GM18508 (cell line): Measurements from ENCODE around the gene ARFGEF3.
"Not testable (repeated sequence)": the region's sequence is repeated elsewhere in the genome, so short reads cannot be mapped to it uniquely, and the experiment has no call there.

ENCODE experiments used
- ATAC-seq: cut with Tn5 transposase; IDR thresholded peaks from one replicate; pipeline ENCODE4 v1.9.1; 2021; ENCODE audit warnings: moderate number of reproducible peaks; ENCODE audit not compliant: insufficient read depth, unreplicated experiment

Gene ARFGEF3

DNA sequence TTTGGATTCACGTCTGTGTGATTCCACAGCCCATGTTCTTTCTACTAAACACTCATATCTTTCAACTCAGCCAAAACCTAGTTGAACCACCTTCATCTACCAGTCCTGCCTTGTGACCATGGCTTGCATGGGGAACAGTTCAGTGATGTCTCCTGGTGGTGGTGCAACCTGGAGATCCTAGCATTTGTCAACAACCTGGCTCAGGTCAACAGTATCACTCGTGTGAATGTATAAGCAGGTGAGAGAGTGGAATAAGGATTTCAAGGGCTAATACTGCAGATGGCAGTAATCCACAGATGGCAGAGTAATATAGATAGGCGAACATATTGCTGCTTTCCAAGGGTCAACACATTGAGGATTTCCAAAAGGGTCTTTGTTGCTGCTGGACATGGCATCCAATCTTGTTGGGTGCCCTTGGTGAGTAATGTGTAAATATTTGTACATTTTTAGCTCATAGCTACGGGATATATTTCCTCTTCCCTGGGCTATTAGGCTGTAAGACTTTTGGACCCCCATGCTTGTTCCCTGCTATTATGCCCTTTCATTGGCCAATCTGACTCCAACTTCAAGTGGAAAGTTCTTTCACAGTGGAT lies 43.1 kb downstream of the ARFGEF3 start:
- no peak for ATAC-seq

- no peak for ATAC-seq
Measured at GRCh38 chr6:138205437-138206094, 43.8 kb downstream of the ARFGEF3 start.

- no peak for ATAC-seq
Measured at GRCh38 chr6:138206862-138207261, 45.1 kb downstream of the ARFGEF3 start.

DNA sequence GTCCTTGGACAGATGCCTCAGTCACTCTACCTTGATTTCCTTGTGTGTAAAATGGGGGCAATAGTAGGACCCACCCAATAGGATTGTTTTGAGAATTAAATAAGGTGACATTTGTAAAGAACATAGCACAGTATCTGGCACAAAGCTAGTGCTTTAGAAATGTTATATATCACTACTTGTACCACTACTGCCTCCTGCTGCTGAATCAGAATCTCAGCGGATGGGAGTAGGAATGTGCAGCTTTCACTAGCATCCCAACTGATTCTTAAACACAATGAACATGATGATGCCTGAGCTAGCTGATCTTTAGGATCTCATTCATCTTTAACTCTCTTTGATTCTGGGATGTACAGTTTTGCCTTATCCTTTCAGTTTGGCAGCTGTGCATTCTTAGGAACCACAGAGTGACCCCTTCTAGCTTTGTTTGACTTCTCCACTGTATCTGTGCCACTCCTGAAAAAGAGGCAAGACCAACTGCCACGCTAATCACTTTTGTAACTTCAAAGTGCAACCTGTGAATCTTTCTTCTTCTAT lies 49.4 kb downstream of the ARFGEF3 start:
- ATAC-seq, result no peak

GRCh38 chr6:138211601-138212000 lies 49.9 kb downstream of the ARFGEF3 start:
- no peak for ATAC-seq

DNA sequence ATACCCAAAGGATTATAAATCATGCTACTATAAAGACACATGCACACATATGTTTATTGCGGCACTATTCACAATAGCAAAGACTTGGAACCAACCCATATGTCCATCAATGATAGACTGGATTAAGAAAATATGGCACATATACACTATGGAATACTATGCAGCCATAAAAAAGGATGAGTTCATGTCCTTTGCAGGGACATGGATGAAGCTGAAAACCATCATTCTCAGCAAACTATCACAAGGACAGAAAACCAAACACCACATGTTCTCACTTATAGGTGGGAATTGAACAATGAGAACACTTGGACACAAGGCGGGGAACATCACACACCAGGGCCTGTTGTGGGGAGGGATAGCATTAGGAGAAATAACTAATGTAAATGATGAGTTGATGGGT lies 50.8 kb downstream of the ARFGEF3 start:
- ATAC-seq, result not testable (repeated sequence)

DNA sequence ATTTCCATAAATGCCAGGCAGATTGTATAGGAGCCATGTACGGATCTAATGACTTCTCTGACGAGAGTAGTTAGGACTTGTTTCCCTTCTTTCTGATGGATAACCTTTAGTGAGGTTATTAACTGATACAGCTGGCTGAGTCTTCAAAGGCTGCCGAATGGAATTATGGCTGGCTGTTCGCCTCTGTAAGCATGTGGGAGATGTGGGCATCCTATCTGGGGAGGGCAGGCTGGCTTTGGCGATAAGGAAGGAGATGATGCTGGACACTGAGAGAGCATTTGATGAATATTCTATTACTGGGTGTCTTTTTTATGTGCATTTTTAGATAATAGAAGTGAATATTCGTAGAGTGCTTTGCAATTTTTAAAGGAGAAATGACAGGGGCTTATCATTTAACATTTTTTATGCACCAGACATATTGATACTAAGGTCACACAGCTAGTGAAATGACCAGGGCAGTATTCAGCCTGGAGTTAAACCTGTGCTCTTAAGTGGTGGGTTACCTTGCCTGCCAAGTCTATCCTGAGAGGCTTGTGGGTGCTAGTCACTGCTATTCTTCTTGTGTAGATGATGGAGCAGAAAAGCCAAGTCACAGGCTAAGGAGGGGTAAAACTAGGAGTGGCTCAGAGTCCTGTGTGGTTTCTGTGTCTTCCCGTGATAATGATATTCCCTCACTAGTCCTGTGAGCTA lies 53.5 kb downstream of the ARFGEF3 start:
- ATAC-seq, result no peak

- no peak for ATAC-seq
Measured at GRCh38 chr6:138218449-138218848, 56.7 kb downstream of the ARFGEF3 start, which contains the start of gene PBOV1. Gene PBOV1, minus strand, starts transcription at chr6:138218491. Its CDS starts 96 bp downstream, at chr6:138218395.

DNA sequence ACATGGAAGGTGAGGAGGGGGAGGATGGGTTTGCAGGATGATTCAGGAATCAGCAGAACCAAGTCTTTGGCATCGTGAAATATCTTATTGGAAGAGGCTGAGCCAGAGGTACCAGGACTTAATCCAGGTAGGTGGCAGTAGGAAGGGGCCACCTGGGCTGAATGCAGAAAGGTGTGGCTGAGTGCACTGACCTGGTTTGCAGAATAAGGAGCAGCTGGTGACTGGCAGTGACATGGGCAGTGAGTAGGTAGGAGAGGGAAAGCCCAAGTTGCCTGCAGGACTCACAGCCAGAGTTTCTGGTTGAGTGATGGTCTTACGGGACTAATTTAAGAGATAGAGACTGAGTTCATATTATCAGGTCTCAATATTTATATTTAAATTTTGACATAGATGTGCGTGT lies 57.7 kb downstream of the ARFGEF3 start:
- no peak for ATAC-seq

DNA sequence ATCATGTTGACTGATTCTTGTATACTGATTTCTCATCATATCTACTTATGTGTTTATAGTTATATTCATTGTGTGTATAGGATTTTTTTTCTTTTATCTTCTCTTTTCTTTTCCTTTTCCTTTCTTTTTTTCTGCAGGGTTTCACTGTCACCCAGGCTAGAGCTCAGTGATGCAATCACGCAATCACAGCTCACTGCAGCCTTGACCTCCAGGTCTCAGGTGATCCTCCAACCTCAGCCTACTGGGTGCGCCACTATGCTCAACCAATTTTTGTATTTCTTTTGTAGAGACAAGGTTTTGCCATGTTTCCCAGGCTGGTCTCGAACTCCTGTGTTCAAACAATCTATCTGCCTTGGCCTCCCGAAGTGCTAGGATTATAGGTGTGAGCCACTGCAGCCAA lies 58.2 kb downstream of the ARFGEF3 start:
- no peak for ATAC-seq

- no peak for ATAC-seq
Measured at GRCh38 chr6:138222901-138223546, 61.3 kb downstream of the ARFGEF3 start.

GRCh38 chr6:138225953-138226352 lies 64.2 kb downstream of the ARFGEF3 start:
- ATAC-seq, result no peak

DNA sequence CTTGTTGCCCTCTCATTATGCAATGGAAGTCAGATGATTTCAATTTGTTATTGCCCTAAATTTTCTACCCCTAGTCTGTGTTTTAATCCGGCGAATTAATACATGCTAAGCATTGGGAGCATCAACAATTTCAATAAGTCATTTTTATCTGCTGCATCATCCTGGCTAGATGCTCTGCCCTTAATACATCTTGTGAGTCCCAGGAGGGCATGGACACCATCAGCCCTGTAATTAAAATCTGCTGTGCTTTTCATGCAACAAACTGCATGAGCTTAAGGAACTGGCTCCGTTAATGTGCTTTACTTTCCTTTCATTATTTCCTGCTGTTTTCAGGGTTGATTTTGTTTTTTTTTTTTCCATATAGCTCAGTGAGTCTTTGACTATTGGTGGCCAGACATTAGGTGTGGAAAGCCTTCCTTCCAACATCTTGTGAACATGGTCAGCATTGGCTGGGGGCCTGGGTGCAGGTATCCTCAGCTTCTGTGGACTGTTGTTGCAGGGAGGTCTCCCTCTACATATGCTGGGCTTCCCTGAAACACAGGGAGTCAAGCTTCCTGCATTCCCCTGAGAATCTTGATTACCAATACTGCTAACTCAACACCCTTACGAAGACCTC lies 65.1 kb downstream of the ARFGEF3 start:
- ATAC-seq, result no peak

GRCh38 chr6:138227316-138227781 lies 65.6 kb downstream of the ARFGEF3 start:
- no peak for ATAC-seq

GRCh38 chr6:138229072-138229471 lies 67.3 kb downstream of the ARFGEF3 start:
- ATAC-seq, result no peak

DNA sequence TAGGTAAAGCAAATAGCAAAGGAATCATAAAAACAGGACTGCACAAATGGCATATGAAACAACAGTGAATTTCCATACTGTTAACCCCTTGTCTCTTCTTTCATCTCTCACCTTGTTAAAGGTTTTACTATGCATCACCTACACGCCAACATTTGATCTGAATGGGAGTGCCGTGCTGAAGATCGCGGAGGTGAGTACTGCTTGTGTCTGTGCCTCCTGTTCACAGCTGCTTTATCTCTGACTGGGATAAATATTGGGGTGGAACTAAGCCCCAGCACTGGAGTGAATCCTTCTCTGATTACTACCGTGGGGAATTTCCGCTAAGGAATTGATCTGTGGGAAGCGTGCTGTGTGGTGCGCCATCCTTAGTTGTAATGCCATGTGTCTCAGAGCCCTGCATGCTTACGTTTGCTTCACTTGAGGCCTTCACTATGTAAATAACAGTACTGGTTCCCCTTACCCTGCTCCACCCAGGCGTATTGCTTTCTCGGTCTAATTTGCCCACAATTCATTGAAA lies 68.0 kb downstream of the ARFGEF3 start:
- no peak for ATAC-seq

- no peak for ATAC-seq
Measured at GRCh38 chr6:138230221-138230620, 68.5 kb downstream of the ARFGEF3 start.

GRCh38 chr6:138230759-138231380 lies 69.1 kb downstream of the ARFGEF3 start:
- no peak for ATAC-seq

DNA sequence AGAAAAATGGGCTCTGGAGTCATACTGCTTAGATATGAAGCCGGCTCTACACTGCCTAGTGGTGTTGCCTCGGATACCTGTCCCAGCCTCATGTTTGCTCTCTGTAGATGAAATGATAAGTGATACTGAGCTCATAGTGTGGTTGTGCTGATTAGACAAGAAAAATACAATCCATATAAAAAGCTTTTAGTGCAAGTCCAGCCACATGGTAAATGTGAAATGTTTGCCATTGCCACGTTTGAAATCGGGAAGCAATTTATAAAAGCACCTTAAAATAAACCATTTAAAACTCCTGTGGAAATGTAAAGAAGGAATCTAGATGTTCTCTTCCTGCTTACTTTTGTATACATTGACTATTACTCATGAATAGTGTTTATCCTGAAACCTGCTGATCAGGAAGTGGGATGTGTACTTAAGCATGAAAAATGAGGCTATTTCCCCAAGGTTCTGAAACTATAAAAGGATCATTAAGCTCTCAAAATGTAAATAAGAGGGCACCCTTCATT lies 69.7 kb downstream of the ARFGEF3 start:
- ATAC-seq, result no peak
